HG02678 (cell line): Measurements from ENCODE around the gene CUL3.
"Not testable (repeated sequence)": the region's sequence is repeated elsewhere in the genome, so short reads cannot be mapped to it uniquely, and the experiment has no call there.

ENCODE experiments used
- ATAC-seq: cut with Tn5 transposase; IDR thresholded peaks from one replicate; pipeline ENCODE4 v1.9.1; 2021; ENCODE audit warnings: mild to moderate bottlenecking, moderate library complexity; ENCODE audit not compliant: unreplicated experiment

CUL3 gene

DNA sequence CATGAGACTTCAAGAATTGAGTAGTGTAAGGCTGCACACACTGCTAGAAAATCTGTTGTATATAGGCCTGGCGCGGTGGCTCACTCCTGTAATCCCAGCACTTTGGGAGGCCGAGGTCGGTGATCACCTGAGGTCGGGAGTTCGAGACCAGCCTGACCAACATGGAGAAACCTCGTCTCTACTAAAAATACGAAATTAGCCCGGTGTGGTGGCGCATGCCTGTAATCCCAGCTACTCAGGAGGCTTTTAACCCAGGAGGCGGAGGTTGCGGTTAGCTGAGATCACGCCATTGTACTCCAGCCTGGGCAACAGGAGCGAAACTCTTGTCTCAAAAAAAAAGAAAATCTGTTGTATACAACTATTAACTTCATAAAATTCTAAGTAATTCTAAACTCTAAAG lies 2.1 kb downstream of the CUL3 start:
- ATAC-seq: not testable (repeated sequence)

DNA sequence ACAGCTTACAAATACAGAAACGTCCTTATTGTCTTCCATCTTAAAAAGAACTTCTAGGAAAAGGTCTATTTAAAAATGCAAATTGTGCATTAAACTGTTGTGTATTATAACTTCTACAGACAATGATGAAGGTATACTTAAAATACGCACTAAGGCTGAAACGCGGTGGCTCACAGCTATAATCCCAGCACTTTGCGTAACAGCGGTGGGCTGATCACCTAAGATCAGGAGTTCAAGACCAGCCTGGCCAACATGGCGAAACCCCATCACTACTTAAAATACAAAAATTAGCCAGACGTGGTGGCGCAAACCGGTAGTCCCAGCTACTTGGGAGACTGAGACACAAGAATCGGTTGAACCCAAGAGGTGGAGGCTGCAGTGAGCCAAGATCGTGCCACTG lies 4.9 kb downstream of the CUL3 start:
- ATAC-seq: no peak

DNA sequence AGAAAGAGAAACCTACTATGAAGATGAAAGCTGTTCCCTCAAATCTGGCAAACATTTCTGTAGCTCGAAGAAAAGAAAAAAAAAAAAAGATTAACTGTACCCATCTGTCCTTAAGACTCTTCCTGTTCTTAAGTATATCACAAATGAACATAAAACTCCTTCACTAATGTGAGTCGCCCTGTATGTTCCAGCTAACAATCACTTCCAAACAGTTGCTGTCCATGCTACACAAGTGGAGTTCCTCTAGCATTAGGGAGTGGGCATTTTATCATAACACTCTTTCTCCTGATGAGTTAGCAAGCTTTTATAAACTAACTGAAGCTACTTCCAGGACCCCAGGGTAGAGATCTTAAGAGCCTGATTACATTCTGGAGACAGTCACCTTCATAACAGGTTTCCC lies 5.8 kb downstream of the CUL3 start:
- ATAC-seq: no peak

DNA sequence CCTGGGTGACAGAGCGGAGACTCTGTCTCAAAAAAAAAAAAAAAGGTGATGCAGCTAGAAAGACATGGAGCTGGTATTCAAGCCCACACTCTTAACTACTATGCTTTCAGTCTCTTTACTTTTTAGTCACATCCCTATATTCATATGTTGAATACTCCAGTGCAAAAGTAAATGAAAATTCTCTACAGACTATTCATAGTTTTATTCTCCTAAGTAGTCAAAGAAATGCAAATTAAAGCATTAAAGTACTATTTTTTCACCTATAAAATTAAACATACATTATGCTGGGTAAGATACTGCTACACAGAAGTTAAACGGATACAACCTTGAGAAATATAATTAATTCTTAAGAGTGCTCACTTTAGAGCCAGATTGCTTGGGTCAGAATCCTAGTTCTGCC lies 7.6 kb downstream of the CUL3 start:
- ATAC-seq: no peak

DNA sequence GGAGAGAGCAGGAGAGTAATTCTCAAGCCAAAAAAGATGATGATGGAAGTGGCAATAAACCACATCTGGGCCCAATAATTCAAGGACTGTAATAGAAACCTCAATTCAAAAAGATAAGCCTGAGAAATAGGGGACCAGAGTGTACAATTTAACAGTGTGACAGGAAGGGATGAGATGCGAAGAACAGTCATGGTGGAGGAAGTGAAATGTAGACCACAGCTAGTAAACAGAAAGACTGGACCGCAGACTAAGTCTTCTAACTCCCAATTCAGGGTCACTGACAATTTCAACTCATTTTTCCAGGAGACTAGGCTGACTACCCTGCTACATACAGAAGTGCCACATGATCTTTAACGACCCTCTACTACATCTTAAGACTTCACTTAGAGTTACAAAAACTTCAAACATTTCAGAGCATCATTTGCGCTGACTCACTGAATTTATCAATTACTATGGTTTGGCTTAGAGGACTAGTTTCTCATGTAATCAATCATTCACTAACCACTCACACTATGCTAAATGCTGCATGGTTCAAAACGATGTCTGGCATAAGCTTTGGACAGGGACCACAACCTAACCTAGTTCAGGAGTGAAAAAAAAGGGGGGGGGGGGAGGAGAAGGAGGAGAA lies 9.0 kb downstream of the CUL3 start:
- ATAC-seq: peak; percentile 87

DNA sequence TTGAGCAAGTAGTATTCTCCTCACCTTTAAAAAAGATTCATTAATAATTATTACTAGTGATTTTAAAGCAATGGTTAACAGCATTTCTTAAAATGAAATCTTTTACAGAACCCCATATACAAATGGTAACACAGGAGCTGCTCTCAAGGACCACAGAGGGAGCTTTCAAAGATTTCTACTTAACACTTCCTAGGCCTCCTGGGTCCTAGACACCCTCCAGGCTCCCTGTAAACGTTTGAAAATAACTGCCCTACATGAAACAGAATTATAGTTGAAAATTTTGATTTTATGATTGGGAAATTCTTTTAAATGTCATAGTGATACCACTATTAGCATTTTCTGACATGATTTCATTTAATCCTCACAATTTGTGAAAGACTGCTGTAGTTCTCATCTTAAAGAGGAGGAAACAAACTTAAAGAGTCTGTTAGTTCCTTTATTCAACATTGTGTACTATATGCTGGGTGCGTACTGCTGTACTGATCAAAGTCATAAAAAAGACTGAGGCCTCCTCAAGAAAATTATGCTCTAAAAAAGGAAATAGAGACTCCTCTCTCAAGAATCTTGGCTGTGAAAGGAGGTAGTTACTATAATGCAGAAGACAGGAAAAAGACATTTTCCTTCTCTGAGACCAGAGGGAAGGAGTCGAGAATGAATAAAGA lies 10.6 kb downstream of the CUL3 start:
- ATAC-seq: no peak

DNA sequence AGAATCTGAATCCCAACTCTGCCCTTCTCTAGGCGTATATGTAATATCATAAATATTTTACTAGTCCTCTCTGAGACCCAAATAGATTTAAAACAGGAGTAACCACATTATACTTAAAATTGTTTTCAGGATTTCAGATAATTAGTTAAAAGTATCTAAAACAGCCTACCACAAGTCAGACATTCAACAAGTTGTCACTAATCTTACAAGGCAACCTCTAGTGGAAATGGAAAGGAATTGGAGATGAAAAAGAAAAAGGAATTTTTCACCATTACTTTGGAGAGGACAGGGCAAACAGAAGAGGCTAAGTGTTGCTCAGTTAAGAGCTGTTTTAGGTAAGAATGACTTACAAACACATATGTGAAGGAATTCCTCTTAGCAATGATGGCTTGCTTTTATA lies 11.4 kb downstream of the CUL3 start:
- ATAC-seq: no peak

DNA sequence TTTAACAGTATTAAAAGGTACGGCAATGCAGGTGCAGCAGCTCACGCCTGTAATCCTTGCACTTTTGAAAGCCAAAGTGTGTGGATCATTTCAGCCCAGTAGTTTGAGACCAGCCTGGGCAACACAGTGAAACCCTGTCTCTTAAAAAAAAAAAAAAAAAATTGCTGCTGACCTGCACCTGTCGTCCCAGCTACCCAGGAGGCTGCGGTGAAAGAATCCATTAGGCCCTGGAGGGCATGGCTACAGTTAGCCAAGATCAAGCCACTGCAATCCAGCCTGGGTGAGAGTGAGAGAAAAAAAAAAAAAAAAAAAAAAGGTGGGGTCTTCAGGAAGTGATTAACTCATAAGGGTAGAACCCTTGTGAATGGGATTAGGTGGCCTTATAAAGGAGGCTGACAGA lies 12.8 kb downstream of the CUL3 start:
- no peak for ATAC-seq

DNA sequence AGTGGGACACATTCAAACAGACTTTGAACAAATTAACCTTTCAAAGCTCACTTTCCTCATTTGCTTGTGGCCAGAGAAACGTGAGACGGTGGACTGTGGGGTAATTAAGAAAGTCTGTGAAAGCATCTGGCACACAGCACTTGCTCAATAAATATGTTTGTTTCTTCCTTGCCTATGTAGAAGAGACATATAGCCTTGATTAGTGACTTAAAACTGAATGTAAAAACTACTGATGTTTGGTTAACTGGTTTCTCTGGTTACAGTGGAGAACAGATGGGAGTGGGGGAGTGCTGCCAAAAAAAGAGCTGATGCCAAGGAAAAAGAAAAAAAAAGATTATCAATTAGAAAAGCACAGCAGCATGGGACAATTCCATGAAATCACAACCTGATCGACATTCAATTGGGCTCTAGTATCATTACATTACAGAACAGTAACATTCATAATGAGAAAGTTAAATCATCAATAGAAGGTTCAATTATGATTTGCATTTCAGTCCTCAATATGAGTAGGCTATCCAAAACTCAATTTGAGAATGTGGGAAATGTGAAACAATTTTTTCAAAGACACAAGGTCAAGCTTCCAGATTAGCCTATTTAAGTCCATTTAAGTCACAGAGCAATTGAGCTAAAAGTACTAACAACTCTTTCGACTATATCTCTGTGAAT lies 14.7 kb downstream of the CUL3 start:
- no peak for ATAC-seq

DNA sequence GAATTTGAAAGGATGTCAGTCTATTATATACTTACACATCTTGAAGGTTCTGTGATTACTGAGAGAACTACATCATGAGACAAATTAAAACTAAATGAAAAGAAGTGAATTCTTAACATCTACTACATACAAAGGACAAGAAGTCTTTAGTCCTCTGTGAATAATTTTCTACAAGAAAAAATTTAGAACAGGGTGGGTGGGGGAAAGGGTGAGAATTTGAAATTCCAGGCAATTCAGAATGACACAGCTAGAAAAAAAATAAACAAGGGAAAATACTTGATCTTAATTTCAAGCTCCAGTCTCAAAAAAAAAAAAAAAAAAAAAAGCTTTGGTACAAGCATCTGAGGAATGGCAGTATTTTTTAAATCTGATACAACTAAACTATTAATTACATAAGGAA lies 15.5 kb downstream of the CUL3 start:
- no peak for ATAC-seq

DNA sequence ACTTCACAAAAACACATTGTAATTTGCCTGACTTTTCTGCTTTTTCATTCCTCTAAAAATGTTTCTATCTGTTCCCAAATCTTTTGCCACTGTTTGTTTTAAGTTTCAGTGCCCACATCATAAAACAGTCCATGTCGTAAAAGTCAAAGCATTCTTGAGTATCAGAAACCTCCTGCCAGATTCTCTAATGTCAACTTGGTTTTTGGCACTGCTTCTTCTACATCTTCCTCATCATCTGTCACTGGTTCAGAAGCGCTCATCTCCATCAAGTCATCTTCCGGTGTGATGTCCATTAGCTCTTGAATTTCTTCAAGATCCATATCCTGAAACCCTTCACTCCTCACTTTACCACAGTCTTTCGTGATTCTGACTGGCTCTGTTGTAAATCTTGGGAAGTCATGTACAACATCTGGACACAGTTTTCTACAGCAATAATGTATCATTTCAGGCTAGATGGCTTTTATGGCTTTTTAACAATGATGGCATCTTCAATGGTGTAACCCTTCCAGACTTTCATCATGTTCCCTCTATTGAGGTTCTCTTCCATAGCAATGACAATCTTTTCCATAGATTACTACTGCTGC lies 19.6 kb downstream of the CUL3 start:
- no peak for ATAC-seq

DNA sequence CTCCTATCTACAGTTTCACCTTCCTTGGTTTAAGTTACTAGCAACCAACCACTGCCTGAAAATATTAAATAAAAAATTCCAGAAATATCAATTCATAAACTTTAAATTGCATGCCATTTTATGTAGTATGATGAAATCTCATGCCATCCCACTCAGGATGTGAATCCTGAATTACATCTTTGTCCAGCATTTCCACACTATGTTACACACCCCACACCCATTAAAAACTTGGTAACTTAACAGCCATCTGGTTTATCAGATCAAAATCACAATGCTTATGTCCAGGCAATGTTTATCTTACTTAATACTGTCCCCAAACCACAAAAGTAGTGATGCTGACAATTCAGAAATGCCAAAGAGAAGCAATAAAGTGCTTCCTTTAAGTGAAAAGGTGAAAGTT lies 21.6 kb downstream of the CUL3 start:
- no peak for ATAC-seq

DNA sequence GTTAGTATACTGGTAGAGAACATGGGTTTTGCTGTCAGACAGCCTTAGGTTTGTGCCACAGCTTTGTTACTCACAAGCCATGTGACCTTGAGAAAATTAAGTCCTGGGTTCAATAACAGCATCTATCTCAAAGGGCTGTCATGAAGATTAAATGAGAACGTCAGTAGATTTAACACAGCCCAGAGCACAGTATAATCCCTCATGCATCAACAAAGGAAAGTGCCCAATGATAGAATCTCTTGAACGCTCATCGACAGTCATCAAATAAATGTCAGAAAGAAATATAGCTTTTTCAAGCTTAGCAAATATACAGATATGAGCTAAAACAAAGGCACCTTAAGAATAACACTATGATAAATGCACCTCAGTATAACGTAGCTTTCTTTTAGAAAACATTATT lies 22.3 kb downstream of the CUL3 start:
- ATAC-seq: no peak

DNA sequence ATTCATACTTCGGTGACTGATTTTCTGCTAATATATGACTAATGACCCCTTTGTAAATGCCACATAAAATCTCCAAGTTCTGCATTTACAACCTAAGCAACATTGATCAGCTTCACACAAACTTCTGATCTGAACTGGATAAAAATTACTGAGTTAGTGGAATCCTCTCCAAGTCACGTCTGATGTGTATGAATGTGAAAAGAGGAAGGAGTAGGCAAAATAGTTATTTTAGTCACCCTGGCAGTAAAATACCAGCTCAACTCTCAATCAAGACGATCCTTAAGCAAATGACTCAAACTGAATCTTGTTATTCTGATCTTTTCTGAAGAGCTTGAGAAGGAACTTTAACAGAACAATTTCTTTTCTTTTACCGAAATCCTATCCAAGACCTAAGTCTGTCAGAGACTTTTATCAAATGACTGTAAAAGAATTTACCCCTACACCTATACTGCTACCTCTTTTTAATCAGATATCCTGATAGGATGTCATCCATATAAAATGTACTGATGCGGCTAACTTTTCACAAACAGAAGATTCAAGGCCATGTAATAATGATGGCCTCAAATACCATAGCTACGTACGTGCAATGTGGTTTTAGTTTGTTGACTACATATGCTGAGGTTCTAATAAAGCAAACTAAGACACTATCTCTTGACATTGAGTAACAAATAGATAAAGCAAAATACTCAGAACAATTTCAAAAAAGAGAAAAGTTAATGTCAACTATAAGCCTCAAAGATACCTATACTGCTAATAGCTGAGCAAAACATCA lies 23.7 kb downstream of the CUL3 start:
- peak; percentile 59 for ATAC-seq

DNA sequence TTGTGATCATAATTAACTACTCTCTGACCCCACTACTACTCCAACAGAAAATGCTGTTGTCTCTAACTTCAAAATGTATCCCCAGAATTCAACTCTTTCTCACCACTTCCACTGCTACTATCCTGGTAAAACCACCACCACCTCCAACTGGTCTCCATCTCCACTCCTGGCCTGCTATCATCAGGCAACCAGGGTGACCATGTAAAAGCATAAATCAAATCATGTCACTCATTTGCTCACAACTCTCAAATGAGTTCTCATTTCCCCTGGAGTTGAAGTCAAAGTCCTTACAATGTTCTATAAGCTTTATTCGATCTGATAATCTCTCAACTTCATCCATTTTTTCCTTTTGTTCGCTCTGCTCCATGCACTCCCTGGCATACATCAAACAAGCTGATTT lies 24.6 kb downstream of the CUL3 start:
- ATAC-seq: no peak

DNA sequence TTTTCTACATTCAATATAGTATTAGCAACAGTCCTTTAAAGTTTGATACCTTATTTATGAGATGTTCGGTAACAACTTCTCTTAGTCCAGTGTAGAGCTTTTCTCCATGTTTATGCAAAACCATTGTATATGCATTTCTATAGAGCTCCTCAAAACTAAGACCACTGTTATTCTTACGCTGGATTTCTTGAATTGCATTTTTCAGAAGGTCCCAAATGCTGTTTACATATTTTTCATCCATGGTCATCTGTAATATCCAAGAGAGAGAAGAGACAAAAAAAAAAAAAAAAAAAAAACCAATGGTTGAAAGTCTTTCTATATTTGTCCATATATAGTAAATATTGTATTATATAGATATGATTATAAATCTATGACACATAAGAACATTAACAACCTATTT lies 27.6 kb downstream of the CUL3 start:
- no peak for ATAC-seq

DNA sequence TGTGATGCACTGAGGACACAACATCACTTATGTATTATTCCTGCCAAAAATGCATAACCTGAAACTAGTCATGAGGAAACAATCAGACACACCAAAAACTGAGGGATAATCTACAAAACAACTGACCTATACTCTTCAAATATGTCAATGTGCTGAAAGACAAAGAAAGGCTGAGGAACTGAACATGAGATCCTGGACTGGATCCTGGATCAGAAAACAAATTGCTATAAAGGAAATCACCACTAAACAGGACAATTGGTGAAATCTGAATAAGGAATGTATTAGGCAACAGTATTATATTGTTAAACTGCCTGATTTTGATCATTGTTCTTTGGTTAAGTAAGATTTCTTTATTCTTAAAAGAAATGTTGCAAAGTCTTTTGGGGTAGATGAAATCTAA lies 28.8 kb downstream of the CUL3 start:
- ATAC-seq: no peak

DNA sequence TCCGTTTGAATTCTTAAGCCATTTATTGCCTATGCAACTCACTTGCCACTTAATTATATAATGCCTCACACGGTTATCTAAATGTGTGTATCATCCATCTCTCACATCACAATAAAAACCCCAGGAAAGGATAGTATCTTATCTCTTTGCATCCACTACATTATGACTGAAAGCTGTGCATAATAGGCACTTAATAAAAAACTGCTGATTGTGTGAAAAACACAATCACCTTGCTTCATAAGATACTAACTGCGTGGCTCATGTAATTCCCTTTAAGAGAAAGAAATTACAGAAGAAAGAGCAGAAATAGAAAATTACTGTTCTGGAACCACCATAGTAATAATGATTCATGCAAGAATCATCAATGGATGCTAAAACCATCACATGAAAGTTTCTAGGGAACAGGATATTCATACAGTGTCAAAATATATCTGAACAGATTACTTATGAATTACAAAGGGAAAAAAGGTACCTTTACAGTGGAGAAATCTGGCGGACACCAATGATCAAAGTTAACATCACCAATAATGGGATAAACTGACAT lies 29.3 kb downstream of the CUL3 start:
- no peak for ATAC-seq

DNA sequence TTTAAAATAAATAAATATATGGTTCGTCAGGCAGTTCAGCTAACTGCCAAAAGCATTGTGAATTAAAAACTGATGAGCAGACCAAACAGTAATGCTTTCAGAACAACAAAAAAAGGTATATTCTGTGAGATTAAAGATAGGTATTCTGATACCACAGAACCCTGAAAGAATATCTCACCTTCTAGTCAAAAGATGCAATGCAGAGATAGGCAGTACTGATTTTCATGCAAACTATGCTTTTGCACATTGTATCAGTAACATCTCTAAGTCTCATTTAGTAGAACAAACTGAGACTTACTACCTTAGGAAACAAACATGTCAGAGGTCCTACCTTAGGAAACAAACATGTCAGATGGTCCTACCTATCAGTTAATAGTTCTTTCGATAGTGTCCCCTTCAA lies 32.4 kb downstream of the CUL3 start:
- ATAC-seq: no peak

DNA sequence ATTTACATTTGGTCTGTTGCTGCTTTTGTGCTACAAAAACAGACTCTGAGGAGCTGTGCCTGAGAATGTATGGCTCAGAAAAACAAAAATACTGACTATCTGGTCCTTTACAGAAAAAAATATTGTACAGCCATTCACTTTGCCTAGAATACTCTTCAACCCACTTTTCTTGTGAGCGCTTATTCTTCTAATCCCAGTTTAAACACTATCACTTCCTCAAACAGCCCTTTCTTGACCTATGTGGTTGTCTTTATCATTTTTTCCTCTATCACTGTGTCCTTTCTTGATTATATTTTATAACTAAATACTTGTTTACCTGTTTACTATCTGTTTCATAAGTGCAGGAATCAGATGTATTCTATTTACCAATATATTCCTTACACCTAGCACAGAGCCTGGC lies 33.5 kb downstream of the CUL3 start:
- no peak for ATAC-seq

DNA sequence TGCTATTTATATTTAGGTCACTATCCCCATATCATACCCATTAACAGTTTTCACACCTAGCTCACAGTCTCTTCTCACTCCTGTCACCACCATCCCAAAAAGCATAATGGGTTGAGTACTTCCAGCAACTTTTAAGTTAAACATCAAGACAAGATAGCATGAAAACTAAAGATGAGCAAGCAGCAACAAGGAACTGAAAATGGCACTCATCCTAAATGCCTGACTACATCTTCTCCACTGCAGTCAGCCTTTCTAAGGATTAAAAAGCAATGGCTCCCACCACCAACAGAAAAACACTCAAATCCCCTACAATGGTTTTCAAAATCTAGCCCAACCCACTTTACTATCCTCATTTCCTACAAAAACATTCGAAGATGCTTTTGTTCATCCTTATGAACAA lies 38.2 kb downstream of the CUL3 start:
- ATAC-seq: no peak
